ENCODE measurements around the gene RIBC1.

DNA sequence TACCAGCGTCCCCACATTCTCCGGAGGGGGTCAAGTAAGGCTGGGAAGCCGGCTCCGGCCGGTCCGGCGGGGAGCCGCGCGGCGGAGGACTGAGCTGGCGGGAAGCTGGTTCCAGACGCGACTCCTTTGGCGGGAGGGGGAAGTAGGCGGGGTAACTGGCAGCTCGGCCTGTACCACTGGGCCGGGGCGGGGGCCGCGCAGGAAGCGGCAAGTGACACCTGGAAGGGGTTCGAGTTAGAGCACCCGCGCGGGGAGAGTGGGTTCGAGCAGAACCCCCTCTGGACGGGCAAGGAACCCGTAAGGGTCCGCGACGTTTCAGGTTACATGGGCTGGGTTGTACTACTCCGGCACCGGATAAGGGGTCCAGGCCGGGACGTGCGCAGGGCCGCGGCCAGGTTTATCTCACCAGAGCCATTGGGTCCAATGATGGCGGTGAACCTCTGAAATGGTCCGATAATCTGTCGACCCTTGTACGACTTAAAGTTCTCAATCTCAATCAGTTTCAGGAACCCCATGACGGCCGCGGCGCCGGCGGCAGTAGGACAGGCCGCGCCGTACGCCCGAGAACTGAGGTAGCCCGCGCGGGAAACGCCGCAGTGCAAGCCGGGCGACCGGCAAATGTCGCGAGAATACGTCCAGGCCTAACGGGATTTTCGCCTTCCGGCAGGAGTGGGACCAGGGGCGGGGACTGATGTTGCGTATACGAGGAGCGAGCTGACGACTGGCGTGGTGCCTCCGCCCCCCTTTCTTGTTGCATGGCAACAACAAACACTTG is 400 bp upstream of the RIBC1 start, which contains the start of gene SMC1A:
- TF ChIP-seq POLR2AphosphoS5 (IDR thresholded peaks at IDR 0.05; ENCODE audit: low read depth, low read length) = peak; percentile 94
- peak; percentile 84 for TF ChIP-seq POLR2A (IDR thresholded peaks at IDR 0.05; ENCODE audit: low read depth, low read length)
